Limb (tissue), 2 donors: ENCODE data around the gene FBXO39.
"Not testable (repeated sequence)": the region's sequence is repeated elsewhere in the genome, so short reads cannot be mapped to it uniquely, and the experiment has no call there.

Experiments
- DNase-seq, 2 donors: peaks; one replicate each; pipeline ENCODE4 v3.0.0-alpha.2; 2016; ENCODE audit errors: extremely low spot score in 2 of 2

FBXO39 gene

DNA sequence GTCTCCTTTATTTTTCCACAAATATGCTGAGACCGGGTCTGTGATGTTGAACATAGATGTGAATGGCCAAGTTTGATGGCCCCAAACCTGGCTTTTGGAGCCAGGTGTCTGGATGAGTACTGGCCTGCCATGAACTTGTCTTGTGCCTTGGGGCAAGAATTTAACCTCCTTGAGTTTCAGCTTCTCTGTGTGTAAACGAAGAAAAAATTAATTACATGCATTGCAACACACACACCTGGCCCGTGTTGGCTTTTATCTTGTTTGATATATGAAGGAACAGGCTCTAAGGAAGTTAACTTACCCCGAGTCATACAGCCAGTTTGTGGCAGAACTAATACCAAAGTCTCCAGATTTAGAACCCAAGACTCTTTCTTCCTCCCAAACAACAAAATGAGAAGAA lies 13.1 kb downstream of the FBXO39 start:
- no peak for DNase-seq

DNA sequence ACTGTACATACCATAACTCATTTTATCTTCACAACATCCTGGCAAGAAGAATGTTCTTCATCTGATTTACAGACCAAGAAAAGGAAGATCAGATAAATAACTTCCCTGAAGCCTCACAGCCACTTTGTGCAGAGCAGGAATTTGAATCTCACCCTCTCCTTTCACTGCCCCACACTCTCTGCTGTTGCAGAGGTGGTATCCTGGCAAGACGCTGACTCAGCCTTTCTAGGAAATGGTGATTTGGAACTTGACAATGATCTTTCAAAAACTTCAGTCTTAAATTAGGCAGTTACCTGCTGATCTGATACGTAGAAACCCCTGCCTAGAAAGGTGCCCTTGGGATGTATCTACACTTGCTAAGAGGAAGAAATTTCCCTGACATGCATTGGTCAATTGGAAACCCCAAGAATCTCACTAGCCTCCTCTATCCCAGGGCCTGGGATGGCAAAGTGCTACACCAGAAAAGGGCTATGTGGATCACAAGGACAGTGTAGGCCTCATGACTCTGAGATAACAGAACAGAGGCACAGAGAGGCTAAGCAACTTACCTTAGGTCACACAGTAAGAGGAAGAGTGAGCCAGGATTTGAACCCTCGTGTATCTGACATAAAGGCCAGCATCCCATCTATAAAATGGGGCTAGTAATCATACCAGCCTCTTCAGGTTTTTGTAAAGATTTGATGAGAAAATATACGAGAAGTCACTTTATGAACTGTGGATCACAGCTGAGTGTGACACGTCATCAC lies 17.9 kb downstream of the FBXO39 start:
- no peak for DNase-seq

DNA sequence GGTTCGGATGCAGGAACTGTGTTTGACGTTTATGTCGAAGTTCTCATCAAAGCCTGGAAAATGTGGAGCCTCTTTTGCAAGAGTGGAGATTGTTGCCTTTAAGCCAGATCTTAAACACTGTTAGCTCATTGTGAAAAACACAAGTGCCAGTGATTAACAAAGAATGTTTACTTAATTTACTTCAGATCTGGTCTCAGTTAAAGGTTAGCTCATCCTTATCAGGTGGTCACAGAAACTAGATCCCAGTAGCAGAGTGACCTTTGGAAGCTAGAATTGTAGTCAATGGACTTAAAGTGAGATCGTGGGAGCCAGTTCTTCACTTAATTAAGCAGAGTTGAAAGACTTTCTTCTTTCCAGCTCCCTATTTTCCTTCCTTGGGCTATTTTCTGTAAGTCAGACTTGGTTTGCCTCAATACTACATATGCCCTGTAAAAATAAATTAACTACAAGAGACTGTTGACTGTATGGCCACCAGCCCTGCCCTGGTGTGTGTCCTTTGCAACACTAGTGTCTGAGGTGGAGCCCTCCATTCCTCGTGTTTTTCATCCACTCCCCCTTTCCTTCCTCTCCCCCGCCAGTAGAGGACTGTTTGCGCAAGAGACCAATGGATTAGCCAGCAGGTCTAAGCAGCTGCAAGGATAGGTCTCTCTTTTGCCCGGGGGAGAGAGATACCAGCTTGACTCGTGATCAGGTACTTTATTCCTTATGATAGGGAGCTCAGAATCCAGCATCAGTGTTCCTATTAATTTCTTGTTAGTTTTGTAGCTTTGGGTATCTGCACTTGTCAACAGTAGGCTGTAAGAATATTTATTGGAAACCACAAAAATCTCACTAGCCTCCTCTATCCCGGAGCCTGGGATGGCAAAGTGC lies 20.2 kb downstream of the FBXO39 start:
- DNase-seq, result no peak

DNA sequence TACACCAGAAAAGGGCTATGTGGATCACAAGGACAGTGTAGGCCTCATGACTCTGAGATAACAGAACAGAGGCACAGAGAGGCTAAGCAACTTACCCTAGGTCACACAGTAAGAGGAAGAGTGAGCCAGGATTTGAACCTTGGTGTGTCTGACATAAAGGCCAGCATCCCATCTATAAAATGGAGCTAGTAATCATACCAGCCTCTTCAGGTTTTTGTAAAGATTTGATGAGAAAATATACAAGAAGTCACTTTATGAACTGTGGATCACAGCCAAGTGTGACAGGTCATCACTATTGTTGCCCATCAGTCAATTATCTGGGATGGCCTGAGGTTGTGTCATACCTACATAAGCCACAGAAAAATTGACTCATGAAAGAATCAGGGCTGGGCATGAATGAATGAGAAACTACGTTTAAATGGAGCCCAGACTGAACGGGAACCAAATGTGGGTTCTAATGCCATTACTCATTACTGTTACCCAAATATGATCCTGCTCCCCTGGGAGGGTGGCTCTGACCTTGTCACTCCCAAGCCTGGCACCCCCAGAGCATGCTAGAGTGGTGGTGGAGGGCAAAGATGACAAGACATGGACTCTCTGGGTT lies 21.0 kb downstream of the FBXO39 start:
- DNase-seq, result no peak

DNA sequence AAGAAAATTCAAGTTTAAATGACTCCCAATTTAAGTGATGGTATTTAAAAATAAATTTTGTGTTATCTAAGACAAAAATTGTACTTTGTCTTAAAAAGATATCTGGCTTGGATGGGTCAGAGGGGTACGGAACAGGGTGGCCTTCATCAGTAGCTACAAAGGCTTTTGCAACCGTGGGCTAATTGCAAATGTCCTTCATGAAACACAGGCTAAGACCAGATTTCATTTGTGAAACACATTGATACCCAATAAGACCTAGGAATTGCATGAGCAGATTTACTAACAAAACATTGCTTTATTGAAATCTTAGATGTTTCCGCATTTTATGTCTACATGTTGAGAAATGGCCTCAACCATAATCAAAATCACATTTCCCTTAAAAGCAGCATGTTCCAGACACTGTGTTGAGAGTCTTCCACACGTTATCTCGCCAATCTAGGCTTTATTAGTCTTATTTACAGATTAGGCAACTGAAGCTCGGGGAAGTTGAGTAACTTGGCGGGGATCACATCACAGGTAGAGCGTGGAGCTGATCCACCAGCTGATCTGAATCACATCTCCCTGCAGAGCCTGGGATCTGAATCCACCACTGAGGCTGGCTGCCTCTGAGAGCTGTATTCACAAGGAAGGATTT lies 21.8 kb downstream of the FBXO39 start:
- no peak for DNase-seq

DNA sequence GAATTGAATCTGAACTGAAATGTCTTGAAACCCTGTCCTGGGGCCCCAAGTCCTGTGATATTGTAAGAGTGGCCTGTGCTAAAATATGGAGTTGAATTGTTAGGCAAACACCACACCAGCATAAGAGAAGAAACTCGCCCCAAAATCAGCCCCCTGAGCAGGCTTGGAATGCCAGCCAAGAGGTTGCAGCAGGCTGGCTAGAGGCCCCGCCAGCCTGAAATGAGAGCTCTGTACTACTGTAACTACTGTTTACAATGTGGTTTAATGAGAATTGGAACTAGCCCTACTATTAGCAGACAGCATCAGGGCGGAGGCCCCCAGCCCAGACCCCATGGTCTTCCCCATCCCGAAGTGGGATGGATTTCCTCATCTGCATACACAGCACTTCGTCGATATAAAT lies 23.7 kb downstream of the FBXO39 start:
- DNase-seq, result no peak

DNA sequence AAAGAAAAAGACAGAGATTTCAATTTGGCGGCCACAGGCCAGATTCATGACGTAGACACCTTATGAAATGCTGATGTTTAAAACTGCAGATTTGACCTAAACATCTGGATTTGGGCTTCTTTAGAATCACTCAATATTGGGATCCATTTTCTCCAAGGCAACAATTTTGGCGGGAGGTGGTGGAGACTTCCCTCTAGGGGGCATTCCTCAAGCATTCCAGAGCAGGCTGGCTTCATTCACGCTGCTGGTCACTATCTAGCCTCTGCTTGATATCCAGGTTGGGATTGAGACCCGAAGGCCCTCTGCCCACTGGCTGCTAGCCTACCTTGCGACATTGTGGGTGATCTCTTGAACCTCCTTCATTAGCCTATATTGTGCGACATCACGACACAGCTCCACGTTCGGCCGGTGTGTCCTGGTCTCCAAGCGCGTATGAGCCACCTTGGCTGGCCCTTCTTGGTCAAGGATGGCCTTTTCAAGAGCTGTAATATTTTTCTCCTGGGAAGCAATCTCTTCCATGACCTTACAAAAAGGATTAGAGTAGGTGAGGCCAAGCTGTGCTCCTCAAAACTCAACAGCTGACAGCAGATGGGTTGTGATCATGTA lies 24.5 kb downstream of the FBXO39 start:
- no peak for DNase-seq

DNA sequence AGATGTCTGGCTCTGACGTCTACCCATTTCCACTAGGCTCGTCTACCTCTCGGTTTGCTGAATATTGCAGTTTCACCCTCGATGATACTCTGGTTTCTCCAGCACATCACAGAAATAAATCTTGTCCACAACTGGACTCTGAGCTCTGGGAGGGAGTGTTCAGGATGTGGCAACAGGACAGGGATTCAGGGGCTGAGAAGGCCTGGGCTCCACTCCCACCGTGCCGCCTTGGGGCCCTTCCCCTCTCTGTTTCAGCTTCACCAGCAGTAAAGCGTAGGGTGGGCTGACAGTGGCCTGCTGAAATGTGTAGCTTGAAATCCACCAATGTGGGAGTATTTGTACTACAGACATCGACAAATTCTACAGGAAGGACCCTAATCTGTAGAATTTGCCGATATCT lies 35.5 kb downstream of the FBXO39 start:
- DNase-seq, result no peak

DNA sequence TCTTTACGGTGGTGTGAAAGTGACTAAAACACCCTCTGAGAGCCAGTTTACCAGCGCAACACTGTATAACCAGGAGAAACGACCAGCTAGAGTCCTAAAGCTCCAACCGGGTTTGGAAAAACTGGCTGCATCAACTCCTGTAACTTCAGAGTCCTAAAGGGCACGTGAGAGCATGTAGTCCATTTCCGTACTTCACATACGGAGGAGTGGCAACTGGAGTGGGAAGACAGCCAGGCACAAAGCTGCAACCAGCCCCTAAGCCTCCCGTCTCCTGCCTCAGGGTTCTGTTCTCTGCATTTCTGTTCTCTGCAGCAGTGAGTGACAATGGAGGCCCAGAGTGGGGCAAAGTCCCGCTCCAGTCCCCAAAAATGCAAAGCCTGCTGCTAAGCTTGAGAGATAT lies 36.3 kb downstream of the FBXO39 start:
- no peak for DNase-seq

DNA sequence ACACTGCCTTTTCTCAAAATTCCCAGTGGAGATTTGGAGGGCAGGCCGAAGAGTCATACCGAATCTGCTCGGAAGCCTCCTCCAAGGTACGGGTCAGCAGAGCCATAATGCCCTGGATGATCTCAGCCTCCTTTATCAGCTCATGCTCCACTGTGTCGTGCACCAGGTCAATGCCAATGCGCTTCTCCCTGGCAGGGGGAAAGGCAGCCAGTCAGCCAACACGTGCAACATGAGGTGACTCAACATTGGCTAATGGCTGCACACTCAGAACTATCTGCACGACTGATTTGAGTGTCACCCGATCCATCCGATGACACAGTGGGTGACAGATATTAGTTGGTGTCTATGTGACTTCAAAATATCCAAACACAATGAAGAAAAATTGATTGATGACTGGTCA lies 39.8 kb downstream of the FBXO39 start:
- DNase-seq, result no peak

DNA sequence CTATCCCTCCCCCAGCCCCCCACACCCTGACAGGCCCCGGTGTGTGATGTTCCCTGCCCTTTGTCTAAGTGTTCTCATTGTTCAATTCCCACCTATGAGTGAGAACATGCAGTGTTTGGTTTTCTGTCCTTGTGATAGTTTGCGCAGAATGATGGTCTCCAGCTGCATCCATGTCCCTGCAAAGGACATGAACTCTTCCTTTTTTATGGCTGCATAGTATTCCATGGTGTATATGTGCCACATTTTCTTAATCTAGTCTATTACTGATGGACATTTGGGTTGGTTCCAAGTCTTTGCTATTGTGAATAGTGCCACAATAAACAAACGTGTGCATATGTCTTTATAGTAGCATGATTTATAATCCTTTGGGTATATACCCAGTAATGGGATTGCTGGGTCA lies 40.4 kb downstream of the FBXO39 start:
- DNase-seq, result not testable (repeated sequence)

DNA sequence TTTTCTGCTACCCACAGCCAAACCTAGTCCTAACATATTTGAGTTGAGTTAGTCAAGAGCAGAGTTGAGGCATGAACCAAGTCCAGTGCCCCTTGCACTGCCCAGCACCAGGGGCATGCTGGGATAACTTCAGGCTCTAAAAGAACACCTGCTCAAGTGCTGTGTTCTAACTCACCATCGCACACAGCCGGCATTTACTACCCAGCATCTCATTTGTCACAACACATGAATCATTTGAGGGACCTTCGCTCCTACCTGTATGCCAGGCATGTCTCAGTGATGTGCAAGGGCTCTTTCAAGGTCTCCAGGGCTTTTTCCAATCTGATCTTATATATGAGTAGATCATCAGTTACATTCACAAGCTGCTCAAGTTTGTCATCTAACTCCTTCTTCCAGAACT lies 42.9 kb downstream of the FBXO39 start:
- no peak for DNase-seq

DNA sequence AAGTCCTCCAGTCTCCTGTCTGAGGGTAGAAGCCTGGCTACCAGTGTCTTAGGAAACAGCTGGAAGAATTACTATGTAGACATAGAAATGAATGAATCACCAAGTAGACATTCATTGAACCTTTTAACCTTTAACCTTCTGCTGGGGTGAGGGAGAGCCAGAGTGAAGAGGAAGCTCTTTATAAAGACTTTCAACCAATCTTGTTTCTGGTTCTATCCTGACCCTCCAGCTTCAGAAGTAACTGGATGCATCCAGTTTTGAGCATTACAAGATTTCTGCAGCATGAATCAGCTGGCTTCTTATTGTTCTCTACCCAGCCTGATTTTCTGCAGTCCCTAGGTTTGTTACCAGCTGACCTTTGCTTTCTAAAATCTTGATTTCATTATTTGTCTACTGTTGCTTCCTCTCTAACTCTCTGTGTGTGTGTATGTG lies 47.0 kb downstream of the FBXO39 start:
- DNase-seq, result no peak

DNA sequence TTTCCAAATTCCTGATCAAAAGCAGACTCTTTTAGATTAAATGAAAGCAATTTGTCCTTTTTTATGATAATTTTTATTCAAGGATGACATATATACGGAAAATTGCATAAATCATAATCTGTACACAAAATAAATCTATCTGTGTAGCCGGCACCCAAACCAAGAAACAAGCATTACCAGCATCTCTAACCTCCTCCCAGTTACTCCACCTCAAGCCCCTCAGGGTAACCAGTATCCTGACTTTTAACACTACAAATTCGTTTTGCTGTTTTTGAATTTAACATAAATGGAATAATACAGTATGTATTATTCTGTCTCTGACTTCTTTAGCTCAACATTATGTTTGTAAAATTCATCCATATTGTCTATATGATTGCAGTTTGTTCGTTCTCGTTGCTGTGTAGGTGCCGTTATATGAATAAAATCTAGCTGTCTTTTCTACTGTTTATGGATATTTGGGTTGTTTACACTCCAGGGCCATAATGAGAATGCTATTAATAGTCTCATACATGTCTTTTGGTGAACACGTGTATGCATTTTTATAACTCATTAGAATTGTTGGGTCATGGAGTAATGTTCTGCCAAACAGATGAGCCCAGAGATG lies 54.5 kb downstream of the FBXO39 start:
- no peak for DNase-seq

DNA sequence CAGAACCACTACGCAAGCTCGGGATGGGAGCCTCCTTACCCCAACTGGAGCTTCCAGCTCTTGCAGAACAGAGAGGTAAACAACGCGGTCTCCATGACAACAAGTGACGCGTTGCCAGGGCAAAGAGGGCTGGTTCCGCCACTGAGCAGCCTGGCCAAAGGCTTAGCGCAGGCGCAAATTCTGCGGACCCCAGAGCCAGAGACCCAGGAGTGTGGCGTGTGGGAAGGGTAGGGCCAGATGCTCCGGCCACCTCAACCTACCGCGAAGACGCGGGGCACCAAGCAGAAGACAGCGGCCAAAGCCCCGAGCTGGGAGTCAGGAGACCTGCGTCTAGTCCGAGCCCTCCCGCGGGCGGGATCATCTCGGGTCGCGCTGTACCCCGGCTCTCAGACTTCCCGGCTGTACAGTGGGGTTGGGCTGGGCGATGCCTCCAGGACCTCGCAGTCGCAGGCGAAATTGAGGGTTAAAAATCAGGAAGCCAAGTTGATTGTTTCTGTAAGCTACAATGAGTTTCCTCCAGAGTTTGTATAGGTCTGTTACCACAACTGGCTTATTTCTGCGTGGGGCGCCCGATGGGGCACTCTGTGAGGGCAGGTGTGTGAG lies 55.7 kb downstream of the FBXO39 start, which contains the start of gene TEKT1:
TSS of gene TEKT1 (minus strand) at position 69 of the 603 bp plus-strand sequence. CDS start 1,353 bp downstream, outside the sequence.
- DNase-seq, result peak; percentile 45 to 80
